Skeletal muscle satellite cell (primary cell): ENCODE data around the gene CFDP1.
A peak's percentile ranks its signal among the peaks of the same experiment; 100 is the strongest.
"Not testable (repeated sequence)": the region's sequence is repeated elsewhere in the genome, so short reads cannot be mapped to it uniquely, and the experiment has no call there.

Experiments used
- H3K27me3 ChIP-seq: 2 replicates; pipeline ENCODE4 v1.7.0; 2013; ENCODE audit warnings: low read length; ENCODE audit not compliant: control insufficient read depth, insufficient read depth
- H3K36me3 ChIP-seq: 2 replicates; pipeline ENCODE4 v1.7.0; 2013; ENCODE audit warnings: mild to moderate bottlenecking, control low read depth, low read length; ENCODE audit not compliant: insufficient read depth
- H3K4me1 ChIP-seq: 2 replicates; pipeline ENCODE4 v1.7.0; 2013; ENCODE audit warnings: low read length; ENCODE audit not compliant: control insufficient read depth, insufficient read depth
- H3K4me2 ChIP-seq: 2 replicates; pipeline ENCODE4 v1.7.0; 2013; ENCODE audit warnings: mild to moderate bottlenecking, low read length
- H3K4me3 ChIP-seq: 2 replicates; pipeline ENCODE4 v1.7.0; 2013; ENCODE audit warnings: low read length
- H3K9ac ChIP-seq: 2 replicates; pipeline ENCODE4 v1.7.0; 2013; ENCODE audit warnings: mild to moderate bottlenecking, low read depth, low read length, moderate library complexity
- H3K9me3 ChIP-seq: replicated peaks from 2 replicates; pipeline ENCODE4 v1.7.0; 2013; ENCODE audit warnings: mild to moderate bottlenecking, control low read depth, low read length

Gene CFDP1

DNA sequence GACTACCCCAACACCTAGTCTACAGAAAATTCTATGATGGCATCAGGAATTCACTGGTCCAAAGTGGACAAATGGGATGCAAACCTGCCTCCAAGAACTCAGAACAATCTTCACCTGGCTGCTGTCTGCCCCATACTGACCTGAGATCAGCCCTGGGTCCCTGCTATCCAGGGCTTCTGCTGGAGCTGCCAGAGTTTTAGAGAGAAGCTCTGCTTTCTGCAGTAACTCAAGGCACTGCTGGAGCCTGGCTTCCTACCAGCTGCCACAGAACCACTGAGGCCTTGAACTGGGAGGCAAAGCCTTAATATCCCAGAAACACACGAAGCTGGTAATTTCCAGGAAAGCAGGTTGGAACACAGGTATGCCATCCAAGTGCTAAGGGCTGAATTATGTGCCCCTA is 23.7 kb upstream of the CFDP1 start:
- no peaks in the 10 kb centered on the region for H3K36me3 ChIP-seq
- H3K27me3 ChIP-seq, result no peaks in the 10 kb centered on the region
- no peak overlapping the region for H3K4me3 ChIP-seq
- H3K9ac ChIP-seq, result no peak overlapping the region
- H3K9me3 ChIP-seq, result no peaks in the 10 kb centered on the region
- no peak overlapping the region for H3K4me2 ChIP-seq
- H3K4me1 ChIP-seq, result peaks cover 3% of the 10 kb centered on the region

DNA sequence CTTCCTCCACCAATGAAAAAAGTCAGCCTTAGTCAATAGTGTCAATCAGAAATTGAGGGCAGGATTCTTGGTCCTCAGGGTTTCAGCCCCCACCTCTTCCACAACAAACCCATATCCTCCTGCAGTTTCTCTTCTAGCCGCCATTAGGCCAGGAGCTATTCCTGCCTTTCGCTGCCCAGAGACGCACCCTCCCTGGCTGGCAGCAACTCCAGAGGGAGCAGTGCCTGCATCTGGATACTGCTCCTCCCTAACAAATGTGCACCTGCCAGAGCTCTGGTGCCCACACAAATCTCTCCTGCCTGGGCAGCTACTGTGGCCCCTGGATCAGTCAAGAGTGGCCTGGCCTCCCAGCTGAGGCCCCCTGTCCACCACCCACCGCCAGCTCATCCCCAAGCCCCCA is 23.2 kb upstream of the CFDP1 start:
- H3K4me1 ChIP-seq, H3K9ac ChIP-seq, H3K36me3 ChIP-seq, H3K4me3 ChIP-seq, H3K4me2 ChIP-seq, H3K9me3 ChIP-seq, H3K27me3 ChIP-seq: not testable (repeated sequence)

DNA sequence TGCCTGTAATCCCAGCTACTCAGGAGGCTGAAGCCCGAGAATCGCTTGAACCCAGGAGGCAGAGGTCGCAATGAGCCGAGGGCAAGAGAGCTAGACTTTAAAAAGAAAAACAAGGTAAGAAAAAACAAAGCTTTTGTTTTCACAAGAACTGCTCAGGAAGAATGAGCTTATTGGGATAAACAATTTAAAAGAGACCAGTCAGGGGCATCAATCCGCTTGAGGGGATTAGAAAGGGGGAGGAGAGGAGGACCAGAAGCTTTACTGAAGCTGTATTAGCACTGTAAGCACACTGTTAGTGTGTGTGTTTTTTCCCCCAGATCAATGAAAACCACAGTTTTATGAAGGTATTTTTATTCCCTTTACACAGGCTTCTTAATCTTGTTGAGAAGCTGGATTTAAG is 22.4 kb upstream of the CFDP1 start:
- no peaks in the 10 kb centered on the region for H3K27me3 ChIP-seq
- H3K4me3 ChIP-seq, result no peak overlapping the region
- H3K4me2 ChIP-seq, result no peak overlapping the region
- peaks cover 3% of the 10 kb centered on the region for H3K4me1 ChIP-seq
- peaks cover 5% of the 10 kb centered on the region for H3K36me3 ChIP-seq
- no peak overlapping the region for H3K9ac ChIP-seq
- H3K9me3 ChIP-seq, result no peaks in the 10 kb centered on the region

DNA sequence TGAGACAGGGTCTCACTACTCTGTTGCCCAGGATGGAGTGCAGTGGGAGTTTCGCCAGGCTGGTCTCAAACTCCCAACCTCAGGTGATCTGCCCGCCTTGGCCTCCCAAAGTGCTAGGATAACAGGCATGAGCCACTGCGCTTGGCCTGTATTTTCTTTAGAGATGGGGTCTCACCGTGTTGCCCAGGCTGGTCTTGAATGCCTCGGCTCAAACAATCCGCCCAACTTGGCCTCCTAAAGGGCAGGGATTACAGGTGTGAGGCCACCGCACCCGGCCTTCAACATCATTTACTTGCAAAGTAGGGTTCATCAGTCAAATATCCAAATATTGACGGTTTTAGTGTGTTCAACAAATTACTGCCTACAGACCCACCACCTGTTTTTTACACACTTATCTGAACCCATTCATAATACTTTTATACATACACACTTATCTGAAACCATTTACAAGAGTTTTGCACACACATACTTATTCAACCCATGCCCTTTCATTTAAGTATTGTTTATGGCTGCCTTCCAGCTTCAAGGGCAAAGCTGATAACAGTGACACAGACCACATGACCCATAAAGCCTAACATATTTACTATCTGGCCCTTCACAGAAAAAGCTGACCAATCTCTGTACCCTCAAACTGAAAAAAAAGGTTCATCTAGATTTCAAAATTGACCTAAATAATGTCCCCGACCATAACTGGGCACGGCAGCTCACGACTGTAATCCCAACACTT is 19.3 kb upstream of the CFDP1 start:
- peaks cover 7% of the 10 kb centered on the region for H3K36me3 ChIP-seq
- H3K4me2 ChIP-seq, result no peak overlapping the region
- H3K9me3 ChIP-seq, result no peaks in the 10 kb centered on the region
- no peak overlapping the region for H3K4me3 ChIP-seq
- H3K27me3 ChIP-seq, result no peaks in the 10 kb centered on the region
- H3K9ac ChIP-seq, result no peak overlapping the region
- H3K4me1 ChIP-seq, result no peaks in the 10 kb centered on the region

DNA sequence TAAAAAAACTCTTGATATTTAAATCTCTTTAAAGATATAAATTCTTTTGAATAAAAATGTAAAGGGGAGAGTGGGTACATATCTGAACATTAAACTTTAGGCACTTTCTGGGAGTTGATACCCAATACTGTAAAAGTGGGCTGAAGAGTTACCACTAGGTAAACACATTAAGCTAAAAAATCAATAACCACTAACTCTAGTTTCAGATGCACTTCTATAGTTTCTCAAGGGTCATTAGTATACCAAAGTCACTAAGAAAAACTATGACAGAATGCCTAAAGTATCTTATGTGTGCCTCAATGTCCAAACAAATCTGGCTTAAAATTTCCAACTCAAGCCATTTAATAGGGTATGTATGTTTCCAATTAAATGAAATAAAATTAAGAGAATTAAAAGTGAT is 13.1 kb upstream of the CFDP1 start:
- peaks cover 10% of the 10 kb centered on the region for H3K36me3 ChIP-seq
- H3K4me3 ChIP-seq, result no peak overlapping the region
- H3K27me3 ChIP-seq, result no peaks in the 10 kb centered on the region
- H3K9ac ChIP-seq, result no peak overlapping the region
- no peaks in the 10 kb centered on the region for H3K4me1 ChIP-seq
- no peaks in the 10 kb centered on the region for H3K9me3 ChIP-seq
- no peak overlapping the region for H3K4me2 ChIP-seq

DNA sequence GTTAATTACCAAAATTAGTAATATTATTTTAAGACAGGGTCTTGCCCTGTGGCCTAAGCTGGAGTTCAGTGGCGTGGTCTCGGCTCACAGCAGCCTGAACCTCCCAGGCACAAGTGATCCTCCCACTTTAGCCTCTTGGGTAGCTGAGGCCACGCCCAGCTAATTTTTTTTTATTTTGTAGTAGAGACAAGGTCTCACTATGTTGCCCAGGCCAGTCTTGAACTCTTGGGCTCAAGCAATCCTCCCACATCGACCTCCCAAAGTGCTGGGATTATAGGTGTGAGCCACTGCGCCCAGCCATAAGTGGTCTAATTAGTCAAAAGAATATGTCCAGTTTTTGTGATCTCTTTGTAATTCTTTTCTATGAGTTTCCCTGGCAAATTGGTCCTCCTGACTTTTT is 12.0 kb upstream of the CFDP1 start:
- H3K9me3 ChIP-seq, result no peaks in the 10 kb centered on the region
- H3K4me1 ChIP-seq, result no peaks in the 10 kb centered on the region
- no peaks in the 10 kb centered on the region for H3K27me3 ChIP-seq
- no peak overlapping the region for H3K4me3 ChIP-seq
- H3K9ac ChIP-seq, result no peak overlapping the region
- H3K36me3 ChIP-seq, result peaks cover 6% of the 10 kb centered on the region
- H3K4me2 ChIP-seq, result no peak overlapping the region

DNA sequence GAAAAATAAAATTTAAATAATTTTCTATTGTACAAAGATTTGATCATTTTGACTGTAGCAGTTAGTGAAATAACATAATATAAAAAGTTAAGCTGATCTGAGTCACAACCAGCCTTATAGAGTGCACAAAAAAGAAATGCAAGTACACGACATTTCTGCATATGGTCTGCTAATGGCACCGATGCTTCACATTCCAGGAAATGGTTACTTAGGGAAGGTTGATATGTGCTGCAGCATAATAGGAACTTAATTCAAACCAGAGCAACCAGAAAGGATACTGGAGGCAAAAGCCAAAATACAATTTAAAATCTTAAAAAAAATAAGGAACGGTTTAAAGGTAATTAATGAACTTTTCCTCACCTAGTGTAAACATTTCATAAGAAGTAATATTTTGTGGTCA is 10.0 kb upstream of the CFDP1 start:
- no peaks in the 10 kb centered on the region for H3K9me3 ChIP-seq
- H3K27me3 ChIP-seq, result no peaks in the 10 kb centered on the region
- H3K4me2 ChIP-seq, result no peak overlapping the region
- no peak overlapping the region for H3K4me3 ChIP-seq
- H3K4me1 ChIP-seq, result no peaks in the 10 kb centered on the region
- H3K36me3 ChIP-seq, result peaks cover 6% of the 10 kb centered on the region
- no peak overlapping the region for H3K9ac ChIP-seq

DNA sequence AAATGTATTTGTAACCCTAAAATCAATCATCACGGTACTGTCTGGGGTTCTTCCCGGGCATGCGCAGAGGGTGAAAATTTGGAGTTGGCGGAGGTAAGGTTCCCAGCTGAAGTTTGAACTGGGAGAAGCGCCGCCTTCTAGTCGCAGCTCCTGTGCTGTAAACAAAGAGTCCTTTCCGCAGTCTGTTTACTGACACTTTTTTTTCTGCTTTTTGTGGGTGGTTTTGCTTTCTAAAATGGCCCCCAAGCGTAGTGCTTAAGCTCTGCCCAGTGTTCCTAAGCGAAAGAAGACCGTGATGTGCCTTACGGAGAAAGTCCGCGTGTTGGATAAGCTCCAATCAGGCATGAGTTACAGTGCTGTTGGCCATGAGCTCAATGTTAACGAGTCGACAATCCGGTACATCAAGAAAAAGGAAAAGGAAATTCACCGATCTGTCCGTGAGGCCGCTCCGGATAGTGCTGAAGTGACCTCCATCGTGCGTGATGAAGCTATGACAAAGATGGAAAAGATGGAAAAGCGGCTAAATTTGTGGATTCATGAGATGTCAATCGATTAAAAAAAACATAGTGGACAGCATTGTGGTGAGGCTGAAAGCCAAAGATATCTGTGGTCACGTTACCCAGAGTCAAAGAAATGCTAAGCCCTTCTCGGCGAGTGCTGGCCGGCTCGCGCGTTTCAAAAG is 570 bp upstream of the CFDP1 start:
- H3K27me3 ChIP-seq, result no peaks in the 10 kb centered on the region

DNA sequence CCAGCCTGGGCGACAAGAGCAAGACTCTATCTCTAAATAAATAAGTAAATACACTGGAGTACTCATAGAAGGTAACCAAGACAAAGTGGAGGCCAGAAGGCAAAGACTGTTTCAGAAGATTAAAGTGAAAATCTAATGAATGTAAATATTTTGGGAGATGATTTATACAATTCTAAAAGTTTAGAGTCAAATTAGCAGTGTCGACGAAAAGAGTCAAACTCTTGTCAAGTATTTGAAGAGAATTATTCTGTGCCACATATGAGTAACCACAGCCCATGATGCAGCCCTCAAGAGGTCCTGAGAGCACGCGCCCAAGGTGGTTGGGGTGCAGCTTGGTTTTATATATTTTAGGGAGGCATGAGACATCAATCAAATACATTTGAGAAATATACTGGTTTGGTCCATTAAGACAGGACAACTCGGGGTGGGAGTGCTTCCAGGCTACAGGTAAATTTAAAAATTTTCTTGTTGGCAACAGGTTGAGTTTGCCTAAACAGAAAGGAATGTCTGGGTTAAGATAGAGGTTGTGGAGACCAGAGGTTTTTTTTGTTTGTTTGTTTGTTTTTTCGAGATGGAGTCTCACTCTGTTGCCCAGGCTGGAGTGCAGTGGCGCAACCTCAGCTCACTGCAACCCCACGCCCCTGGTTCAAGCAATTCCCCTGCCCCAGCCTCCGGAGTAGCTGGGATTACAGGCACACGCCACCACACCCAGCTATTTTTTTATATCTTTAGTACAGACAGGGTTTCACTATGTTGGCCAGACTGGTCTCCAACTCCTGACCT is 3.5 kb downstream of the CFDP1 start:
- Histone ChIP-seq H3K36me3 (no peaks in the 10 kb centered on the region), H3K9me3 (no peaks in the 10 kb centered on the region), H3K4me3 (no peak overlapping the region), H3K4me2 (no peak overlapping the region), H3K4me1 (peaks cover 9% of the 10 kb centered on the region), H3K9ac (no peak overlapping the region), H3K27me3 (no peaks in the 10 kb centered on the region)

More for the DNA sequence above, 570 bp upstream of the CFDP1 start:
- no peaks in the 10 kb centered on the region for H3K36me3 ChIP-seq
- H3K9me3 ChIP-seq, result no peaks in the 10 kb centered on the region
- H3K4me3 ChIP-seq, result peak overlapping the region; percentile 88
- H3K4me2 ChIP-seq, result peak overlapping the region; percentile 85
- peaks cover 5% of the 10 kb centered on the region for H3K4me1 ChIP-seq
- peak overlapping the region; percentile 90 for H3K9ac ChIP-seq

DNA sequence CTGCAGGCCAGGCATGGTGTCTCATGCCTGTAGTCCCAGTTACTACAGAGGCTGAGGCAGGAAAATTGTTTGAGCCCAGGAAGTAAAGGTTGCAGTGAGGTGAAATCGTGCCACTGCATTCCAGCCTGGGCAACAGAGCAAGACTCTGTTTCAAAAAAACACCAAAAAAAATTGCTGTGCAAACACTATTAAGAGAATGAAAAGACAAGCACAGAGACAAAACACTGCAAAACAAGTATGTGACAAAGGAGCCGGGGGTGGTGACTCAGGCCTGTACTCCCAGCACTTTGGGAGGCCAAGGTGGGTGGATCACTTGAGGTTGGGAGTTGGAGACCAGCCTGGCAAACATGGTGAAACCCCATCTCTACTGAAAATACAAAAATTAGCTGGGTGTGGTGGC is 6.8 kb downstream of the CFDP1 start:
- H3K4me2 ChIP-seq, H3K36me3 ChIP-seq, H3K9ac ChIP-seq, H3K4me1 ChIP-seq, H3K4me3 ChIP-seq, H3K9me3 ChIP-seq, H3K27me3 ChIP-seq: not testable (repeated sequence)

DNA sequence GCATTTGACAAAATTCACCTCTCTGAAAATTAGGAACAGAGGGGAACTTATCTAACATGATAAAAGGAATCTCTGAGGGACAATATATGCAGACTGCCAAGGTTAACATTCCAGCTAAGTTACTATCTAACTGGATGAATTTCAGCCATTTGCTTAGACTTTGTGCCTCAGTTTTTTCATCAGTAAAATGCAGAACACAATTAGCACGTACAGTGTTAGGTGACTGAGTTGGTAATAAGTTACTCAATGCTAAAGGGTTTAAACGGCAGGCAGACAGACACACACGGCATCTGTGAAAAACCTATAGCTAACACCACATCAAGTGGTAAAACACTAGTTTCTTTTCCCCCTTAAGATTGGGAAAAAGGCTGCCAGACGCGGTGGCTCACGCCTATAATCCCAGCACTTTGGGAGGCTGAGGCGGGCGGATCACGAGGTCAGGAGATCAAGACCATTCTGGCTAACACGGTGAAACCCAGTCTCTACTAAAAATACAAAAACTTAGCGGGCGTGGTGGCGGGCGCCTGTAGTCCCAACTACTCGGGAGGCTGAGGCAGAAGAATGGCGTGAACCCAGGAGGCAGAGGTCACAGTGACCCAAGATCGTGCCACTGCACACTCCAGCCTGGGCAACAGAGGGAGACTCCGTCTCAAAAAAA is 9.1 kb downstream of the CFDP1 start:
- not testable (repeated sequence) for H3K9ac ChIP-seq, H3K36me3 ChIP-seq, H3K4me3 ChIP-seq, H3K9me3 ChIP-seq, H3K4me2 ChIP-seq, H3K27me3 ChIP-seq
- H3K4me1 ChIP-seq, result peaks cover 12% of the 10 kb centered on the region
